ENCODE results near the gene TRMT2B. TPM values are rescaled to one million over a fixed set of nuclear protein-coding genes. Genes with fewer than 3 reads are reported as not detected.

The TRMT2B gene
- total and polyA plus RNA-seq, 2 of the 13 experiments (the other 11 are each of a cell fraction or from before 2014, with no cell fraction given): 7.0 to 11.2 TPM

GRCh38 chrX:101081231-101081630 lies 29.3 kb upstream of the TRMT2B start (continued):
- TF ChIP-seq, protein P1, sequence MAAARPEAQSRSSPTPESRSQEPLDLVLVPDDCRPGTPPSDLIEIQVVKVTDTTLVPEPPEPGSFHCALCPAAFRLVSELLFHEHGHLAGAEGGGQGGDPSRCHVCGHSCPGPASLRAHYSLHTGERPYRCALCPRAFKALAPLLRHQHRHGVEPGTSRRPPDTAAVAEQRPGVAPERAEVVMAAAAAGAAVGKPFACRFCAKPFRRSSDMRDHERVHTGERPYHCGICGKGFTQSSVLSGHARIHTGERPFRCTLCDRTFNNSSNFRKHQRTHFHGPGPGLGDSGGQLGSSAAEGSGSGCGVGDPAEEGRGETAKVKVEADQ (CRISPR knock-in tag; IDR thresholded peaks at IDR 0.05; ENCODE audit: borderline replicate concordance): no peak
- TF ChIP-seq, protein P2, sequence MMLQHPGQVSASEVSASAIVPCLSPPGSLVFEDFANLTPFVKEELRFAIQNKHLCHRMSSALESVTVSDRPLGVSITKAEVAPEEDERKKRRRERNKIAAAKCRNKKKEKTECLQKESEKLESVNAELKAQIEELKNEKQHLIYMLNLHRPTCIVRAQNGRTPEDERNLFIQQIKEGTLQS (CRISPR knock-in tag; IDR thresholded peaks at IDR 0.05): no peak

DNA sequence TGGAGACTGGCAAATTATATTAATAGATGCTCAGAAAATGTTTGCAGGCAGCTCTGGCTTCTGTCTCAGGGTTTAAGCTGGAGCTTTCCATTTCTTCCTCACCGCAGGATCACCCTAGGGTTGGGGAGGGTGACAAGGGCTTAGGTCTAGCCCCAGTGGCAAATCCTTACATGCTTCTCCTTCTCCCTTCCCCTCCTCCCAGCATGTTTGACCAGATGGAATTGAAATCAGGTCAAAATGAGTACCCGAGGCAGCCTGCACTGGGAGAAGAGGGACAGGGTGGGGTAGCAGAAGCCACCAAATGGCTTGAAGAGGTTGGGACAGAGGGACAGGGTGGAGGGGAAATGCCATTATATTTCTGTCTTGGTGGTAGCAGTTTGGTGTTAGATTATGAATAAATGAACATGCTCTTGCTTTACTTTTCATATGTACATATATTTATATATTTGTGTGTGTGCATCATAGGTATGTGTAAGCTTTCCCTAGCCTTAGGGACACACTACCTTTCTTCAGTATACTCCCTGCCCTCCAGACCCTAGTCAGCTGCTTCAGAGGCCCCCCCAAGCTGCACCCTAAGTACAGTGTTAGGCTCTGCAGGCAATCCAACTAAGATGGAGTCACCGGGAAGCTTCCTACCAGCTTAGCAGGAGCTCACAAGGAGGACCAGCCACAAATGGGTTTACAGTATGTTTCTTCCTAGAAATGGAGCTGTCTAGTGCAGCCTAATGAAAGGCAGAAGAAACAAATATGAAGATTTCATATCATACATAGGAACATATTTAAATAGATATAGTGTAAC lies 28.6 kb upstream of the TRMT2B start:
- no peak for FAIRE-seq
- H4K20me1 ChIP-seq (ENCODE audit: insufficient read depth, low read length): no peaks in the 10 kb centered on the region
- no TSS peak for BruUV-seq (replicated peaks)
- H2AFZ ChIP-seq (ENCODE audit: low read length): no peak overlapping the region
- H3K4me1 ChIP-seq (ENCODE audit: insufficient read depth, low read length): no peaks in the 10 kb centered on the region
- no peak overlapping the region for H3K9ac ChIP-seq (ENCODE audit: insufficient read depth, low read depth, low read length)
- no peak overlapping the region for H3K4me3 ChIP-seq (replicated peaks in 1 of 3; ENCODE audit: insufficient read depth in 1 of 3, low read depth in 2 of 3, low read length in 3 of 3)
- CTCF ChIA-PET (ENCODE audit: low intra/inter-chr PET ratio, low total read pairs): no interaction called here
- 50% methylated on average over 2 of the region's 3 CpGs for WGBS (ENCODE audit: low lambda C conversion rate)
- in situ Hi-C loops (cut with HindIII; ENCODE audit: extremely low pct_ligation_motif_present, low pct_unique_long_range_greater_than_20kb): no loop called here
- intact Hi-C loops (cut with micrococcal nuclease; ENCODE audit: unreplicated experiment): no loop called here
- no peaks in the 10 kb centered on the region for H3K9me3 ChIP-seq (ENCODE audit: low read length)
- ATAC-seq: no peak
- H3K27me3 ChIP-seq (ENCODE audit: control insufficient read depth in 1 of 2, insufficient read depth in 2 of 2, low read length in 2 of 2): no peaks in the 10 kb centered on the region
- no peaks in the 10 kb centered on the region for H3K36me3 ChIP-seq (replicated peaks in 1 of 2; ENCODE audit: control insufficient read depth in 1 of 2, insufficient read depth in 2 of 2, low read length in 2 of 2)
- H3K4me2 ChIP-seq (ENCODE audit: low read depth, low read length): no peak overlapping the region
- H3K79me2 ChIP-seq (ENCODE audit: insufficient read depth, low read length): no peaks in the 10 kb centered on the region
- POLR2A ChIA-PET: no interaction called here
- no peak overlapping the region for H3K27ac ChIP-seq (ENCODE audit: extremely low read length, insufficient read depth, low read length)
- no peak for DNase-seq (ENCODE audit: low spot score)
- TF ChIP-seq, protein P3, sequence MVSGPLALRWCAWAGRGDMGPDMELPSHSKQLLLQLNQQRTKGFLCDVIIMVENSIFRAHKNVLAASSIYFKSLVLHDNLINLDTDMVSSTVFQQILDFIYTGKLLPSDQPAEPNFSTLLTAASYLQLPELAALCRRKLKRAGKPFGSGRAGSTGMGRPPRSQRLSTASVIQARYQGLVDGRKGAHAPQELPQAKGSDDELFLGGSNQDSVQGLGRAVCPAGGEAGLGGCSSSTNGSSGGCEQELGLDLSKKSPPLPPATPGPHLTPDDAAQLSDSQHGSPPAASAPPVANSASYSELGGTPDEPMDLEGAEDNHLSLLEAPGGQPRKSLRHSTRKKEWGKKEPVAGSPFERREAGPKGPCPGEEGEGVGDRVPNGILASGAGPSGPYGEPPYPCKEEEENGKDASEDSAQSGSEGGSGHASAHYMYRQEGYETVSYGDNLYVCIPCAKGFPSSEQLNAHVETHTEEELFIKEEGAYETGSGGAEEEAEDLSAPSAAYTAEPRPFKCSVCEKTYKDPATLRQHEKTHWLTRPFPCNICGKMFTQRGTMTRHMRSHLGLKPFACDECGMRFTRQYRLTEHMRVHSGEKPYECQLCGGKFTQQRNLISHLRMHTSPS (CRISPR knock-in tag; IDR thresholded peaks at IDR 0.05; ENCODE audit: low read depth): no peak
- TF ChIP-seq, protein P4, sequence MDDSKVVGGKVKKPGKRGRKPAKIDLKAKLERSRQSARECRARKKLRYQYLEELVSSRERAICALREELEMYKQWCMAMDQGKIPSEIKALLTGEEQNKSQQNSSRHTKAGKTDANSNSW (CRISPR knock-in tag; IDR thresholded peaks at IDR 0.05; ENCODE audit: borderline replicate concordance): no peak
- TF ChIP-seq GATAD2A (CRISPR knock-in tag; IDR thresholded peaks at IDR 0.05) (no peak), SKI (IDR thresholded peaks at IDR 0.05; ENCODE audit: partially characterized antibody) (no peak), ZNF547 (CRISPR knock-in tag; IDR thresholded peaks at IDR 0.05) (no peak), MYNN (CRISPR knock-in tag; IDR thresholded peaks at IDR 0.05; ENCODE audit: low read depth) (no peak), ELF1 (CRISPR knock-in tag; IDR thresholded peaks at IDR 0.05) (no peak), ZNF614 (CRISPR knock-in tag; IDR thresholded peaks at IDR 0.05; ENCODE audit: borderline replicate concordance) (no peak), POGK (CRISPR knock-in tag; conservative IDR thresholded peaks at IDR 0.05) (no peak), ZNF326 (CRISPR knock-in tag; IDR thresholded peaks at IDR 0.05; ENCODE audit: borderline replicate concordance) (no peak)
- TF ChIP-seq, protein P5, sequence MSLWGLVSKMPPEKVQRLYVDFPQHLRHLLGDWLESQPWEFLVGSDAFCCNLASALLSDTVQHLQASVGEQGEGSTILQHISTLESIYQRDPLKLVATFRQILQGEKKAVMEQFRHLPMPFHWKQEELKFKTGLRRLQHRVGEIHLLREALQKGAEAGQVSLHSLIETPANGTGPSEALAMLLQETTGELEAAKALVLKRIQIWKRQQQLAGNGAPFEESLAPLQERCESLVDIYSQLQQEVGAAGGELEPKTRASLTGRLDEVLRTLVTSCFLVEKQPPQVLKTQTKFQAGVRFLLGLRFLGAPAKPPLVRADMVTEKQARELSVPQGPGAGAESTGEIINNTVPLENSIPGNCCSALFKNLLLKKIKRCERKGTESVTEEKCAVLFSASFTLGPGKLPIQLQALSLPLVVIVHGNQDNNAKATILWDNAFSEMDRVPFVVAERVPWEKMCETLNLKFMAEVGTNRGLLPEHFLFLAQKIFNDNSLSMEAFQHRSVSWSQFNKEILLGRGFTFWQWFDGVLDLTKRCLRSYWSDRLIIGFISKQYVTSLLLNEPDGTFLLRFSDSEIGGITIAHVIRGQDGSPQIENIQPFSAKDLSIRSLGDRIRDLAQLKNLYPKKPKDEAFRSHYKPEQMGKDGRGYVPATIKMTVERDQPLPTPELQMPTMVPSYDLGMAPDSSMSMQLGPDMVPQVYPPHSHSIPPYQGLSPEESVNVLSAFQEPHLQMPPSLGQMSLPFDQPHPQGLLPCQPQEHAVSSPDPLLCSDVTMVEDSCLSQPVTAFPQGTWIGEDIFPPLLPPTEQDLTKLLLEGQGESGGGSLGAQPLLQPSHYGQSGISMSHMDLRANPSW (CRISPR knock-in tag; IDR thresholded peaks at IDR 0.05; ENCODE audit: borderline replicate concordance): no peak
